Activated CD4-positive, alpha-beta T cell treated with anti-CD3 and anti-CD28 coated beads for 4 hours (primary cell): ENCODE results near the gene LETMD1.
"Not testable (repeated sequence)": the region's sequence is repeated elsewhere in the genome, so short reads cannot be mapped to it uniquely, and the experiment has no call there.

Experiments used
- DNase-seq, 2 donors: peaks; one replicate each; pipeline ENCODE4 v3.0.0-alpha.2; 2020

The LETMD1 gene

DNA sequence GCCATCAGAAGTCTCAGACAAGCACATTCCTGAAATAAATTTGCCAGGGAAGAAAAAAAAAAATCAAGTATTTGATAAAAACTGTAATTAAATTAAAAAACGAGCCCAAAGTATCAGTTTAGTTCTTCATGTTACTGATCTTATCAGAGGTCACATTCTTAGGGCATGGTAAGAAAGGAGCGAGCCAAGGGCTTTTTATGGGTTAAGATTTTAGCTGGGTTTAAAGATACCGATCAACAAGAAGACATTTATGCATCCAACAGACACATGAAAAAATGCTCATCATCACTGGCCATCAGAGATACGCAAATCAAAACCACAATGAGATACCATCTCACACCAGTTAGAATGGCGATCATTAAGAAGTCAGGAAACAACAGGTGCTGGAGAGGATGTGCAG, 30.2 kb downstream of the LETMD1 start:
- not testable (repeated sequence) for DNase-seq

- DNase-seq = not testable (repeated sequence)
Measured at GRCh38 chr12:51078866-51079265, 30.7 kb downstream of the LETMD1 start.

DNA sequence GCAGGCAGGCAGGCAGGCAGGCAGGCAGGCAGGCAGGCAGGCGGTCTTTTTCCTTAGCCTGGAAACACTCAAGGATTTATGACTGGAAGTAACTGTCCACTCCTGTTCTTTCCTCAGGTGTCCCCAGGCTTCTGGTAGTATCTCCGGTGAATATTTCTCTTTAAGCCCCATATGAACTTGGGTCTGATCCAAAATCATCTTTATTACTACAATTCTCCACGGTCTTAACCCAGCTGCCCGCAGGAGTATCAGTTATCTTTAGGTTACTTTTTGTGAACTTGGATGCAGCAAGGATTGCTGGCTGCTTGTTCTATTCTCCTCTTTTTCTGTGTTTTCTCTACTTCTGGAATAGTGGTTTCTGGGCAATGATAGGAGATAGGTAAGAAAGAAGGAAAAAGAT, 32.0 kb downstream of the LETMD1 start:
- DNase-seq = no peak

- no peak for DNase-seq
Measured at GRCh38 chr12:51081421-51081820, 33.3 kb downstream of the LETMD1 start.

- peak; percentile 10 to 13 for DNase-seq
Measured at GRCh38 chr12:51082561-51083125, 34.5 kb downstream of the LETMD1 start.

GRCh38 chr12:51083126-51083833, 35.2 kb downstream of the LETMD1 start, which contains the start of gene CSRNP2:
TSS of gene CSRNP2 (minus strand) at chr12:51083596. CDS start at chr12:51076561, 7,035 bp downstream.
- DNase-seq = peak; percentile 90 to 94

- no peak for DNase-seq
Measured at GRCh38 chr12:51085757-51086156, 37.6 kb downstream of the LETMD1 start.

DNA sequence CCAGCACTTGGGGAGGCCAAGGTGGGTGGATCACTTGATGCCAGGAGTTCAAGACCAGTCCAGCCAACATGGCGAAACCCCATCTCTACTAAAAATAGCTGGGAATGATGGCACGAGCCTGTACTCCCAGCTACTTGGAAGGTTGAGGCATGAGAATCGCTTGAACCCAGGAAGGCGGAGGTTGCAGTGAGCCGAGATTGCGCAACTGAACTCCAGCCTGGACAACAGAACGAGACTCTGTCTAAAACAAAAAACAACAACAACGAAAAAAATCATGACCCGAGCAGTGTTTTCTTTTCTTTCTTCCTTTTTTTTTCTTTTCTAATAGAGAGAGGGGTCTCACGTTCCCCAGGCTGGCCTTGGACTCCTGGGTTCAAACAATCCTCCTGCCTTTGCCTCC, 38.8 kb downstream of the LETMD1 start:
- DNase-seq = no peak

DNA sequence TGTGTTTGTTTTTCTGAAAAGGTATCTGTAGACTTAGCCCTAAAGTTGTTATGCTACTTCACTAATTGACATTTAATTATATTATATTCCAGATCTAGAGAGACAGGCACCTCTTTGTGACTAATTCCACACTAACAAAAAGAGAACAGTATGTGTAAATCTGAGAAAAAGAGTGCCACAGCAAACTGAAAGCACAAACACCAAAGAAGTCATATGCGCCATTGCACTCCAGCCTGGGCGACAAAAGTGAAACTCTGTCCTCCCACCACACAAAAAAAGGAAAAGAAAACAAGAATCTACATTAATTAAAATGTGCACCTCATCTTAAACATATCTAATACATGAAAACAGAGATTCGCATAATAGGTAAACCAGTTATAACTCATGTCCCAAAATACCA, 39.7 kb downstream of the LETMD1 start:
- DNase-seq = no peak

DNA sequence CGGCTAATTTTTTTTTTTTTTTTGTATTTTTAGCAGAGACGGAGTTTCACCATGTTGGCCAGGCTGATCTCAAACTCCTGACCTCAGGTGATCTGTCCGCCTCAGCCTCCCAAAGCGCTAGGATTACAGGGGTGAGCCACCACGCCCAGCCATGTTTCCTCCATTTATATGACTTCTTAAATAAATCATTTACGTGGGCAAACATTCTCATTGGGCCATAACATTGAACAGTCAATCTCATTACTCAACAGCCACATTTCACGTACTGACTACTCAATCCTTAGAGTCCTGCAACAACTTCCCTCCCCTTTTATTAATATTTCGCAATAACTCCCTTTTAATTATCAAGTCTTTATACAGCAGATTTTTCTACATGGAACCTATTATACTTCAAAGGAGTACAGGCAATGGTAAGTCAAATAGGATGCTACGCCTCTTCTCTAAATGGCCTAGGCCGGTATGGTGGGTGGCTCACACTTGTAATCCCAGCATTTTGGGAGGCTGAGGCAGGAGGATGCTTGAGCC, 42.6 kb downstream of the LETMD1 start:
- DNase-seq = no peak

GRCh38 chr12:51098611-51099010, 50.5 kb downstream of the LETMD1 start:
- DNase-seq = no peak

GRCh38 chr12:51103977-51104376, 55.9 kb downstream of the LETMD1 start:
- no peak for DNase-seq

DNA sequence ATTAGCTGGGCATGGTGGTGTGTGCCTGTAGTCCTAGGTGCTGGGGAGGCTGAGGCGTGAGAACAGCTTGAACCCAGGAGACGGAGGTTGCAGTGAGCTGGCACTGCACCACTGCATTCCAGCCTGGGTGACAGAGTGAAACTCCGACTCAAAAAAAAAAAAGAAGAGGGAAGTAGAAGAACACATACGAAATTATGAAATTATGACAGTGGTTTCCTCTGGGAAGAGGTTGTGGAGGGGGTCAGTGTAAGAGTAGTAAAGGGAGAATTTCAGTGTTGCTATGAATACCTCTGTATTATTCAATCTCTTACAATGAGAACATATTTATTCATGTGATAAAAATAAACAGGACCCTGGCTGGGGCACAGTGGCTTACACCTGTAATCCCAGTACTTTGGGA, 60.0 kb downstream of the LETMD1 start:
- no peak for DNase-seq
